Measurements from ENCODE around the gene PIEZO1. TPM values are rescaled to one million over a fixed set of nuclear protein-coding genes. Genes with fewer than 3 reads are reported as not detected.

PIEZO1 gene
- total RNA-seq, 1 donor from 2014 or later, result 196 TPM

GRCh38 chr16:88693420-88694177 lies 91.4 kb downstream of the PIEZO1 start:
- intact Hi-C loops (cut with DNase I), result no loop called here

GRCh38 chr16:88692861-88693260 lies 92.2 kb downstream of the PIEZO1 start:
- Histone ChIP-seq H3K4me3 (no peak overlapping the region), H3K36me3 (peaks cover 16% of the 10 kb centered on the region), H3K27me3 (peaks cover 12% of the 10 kb centered on the region), H3K27ac (no peak overlapping the region), H3K9me3 (no peaks in the 10 kb centered on the region), H3K4me1 (peaks cover 8% of the 10 kb centered on the region)
- ATAC-seq (no peak), DNase-seq (no peak)
- intact Hi-C loops (cut with DNase I), result no loop called here
- no peak for TF ChIP-seq CTCF (IDR thresholded peaks at IDR 0.05)

More at GRCh38 chr16:88693420-88694177, 91.4 kb downstream of the PIEZO1 start:
- Histone ChIP-seq H3K27ac (no peak overlapping the region), H3K9me3 (no peaks in the 10 kb centered on the region), H3K27me3 (peaks cover 12% of the 10 kb centered on the region), H3K4me1 (peaks cover 8% of the 10 kb centered on the region), H3K4me3 (no peak overlapping the region), H3K36me3 (peaks cover 23% of the 10 kb centered on the region)
- TF ChIP-seq CTCF (IDR thresholded peaks at IDR 0.05), result no peak
- DNase-seq (no peak), ATAC-seq (no peak)

GRCh38 chr16:88691924-88692560 lies 93.0 kb downstream of the PIEZO1 start:
- no peaks in the 10 kb centered on the region for H3K9me3 ChIP-seq
- no peak overlapping the region for H3K27ac ChIP-seq
- H3K36me3 ChIP-seq, result peaks cover 8% of the 10 kb centered on the region
- DNase-seq (peak; percentile 91), ATAC-seq (peak; percentile 79)
- peaks cover 12% of the 10 kb centered on the region for H3K27me3 ChIP-seq
- peaks cover 13% of the 10 kb centered on the region for H3K4me1 ChIP-seq
- no peak for TF ChIP-seq CTCF (IDR thresholded peaks at IDR 0.05)
- H3K4me3 ChIP-seq, result no peak overlapping the region
- intact Hi-C loops (cut with DNase I), result no loop called here

- Histone ChIP-seq H3K36me3 (peaks cover under 1% of the 10 kb centered on the region), H3K27ac (no peak overlapping the region), H3K4me3 (no peak overlapping the region), H3K9me3 (no peaks in the 10 kb centered on the region), H3K4me1 (peaks cover 20% of the 10 kb centered on the region), H3K27me3 (peaks cover 12% of the 10 kb centered on the region)
- TF ChIP-seq CTCF (IDR thresholded peaks at IDR 0.05), result no peak
- ATAC-seq, result no peak
- peak; percentile 65 for DNase-seq
- intact Hi-C loops (cut with DNase I), result no loop called here
Observed at GRCh38 chr16:88691129-88691813, 93.7 kb downstream of the PIEZO1 start.

- DNase-seq, result no peak
- peaks cover 26% of the 10 kb centered on the region for H3K4me1 ChIP-seq
- intact Hi-C loops (cut with DNase I), result no loop called here
- no peak for TF ChIP-seq CTCF (IDR thresholded peaks at IDR 0.05)
- ATAC-seq, result no peak
- H3K4me3 ChIP-seq, result no peak overlapping the region
- peaks cover 12% of the 10 kb centered on the region for H3K27me3 ChIP-seq
- H3K9me3 ChIP-seq, result no peaks in the 10 kb centered on the region
- H3K27ac ChIP-seq, result no peak overlapping the region
- no peaks in the 10 kb centered on the region for H3K36me3 ChIP-seq
Observed at GRCh38 chr16:88690341-88691128, 94.5 kb downstream of the PIEZO1 start.
